GM21786 (cell line): Measurements from ENCODE around the gene CNP.
A peak's percentile ranks its signal among the peaks of the same experiment; 100 is the strongest.

ENCODE experiments used
- ATAC-seq: cut with Tn5 transposase; IDR thresholded peaks from one replicate; pipeline ENCODE4 v1.9.1; 2021; ENCODE audit not compliant: unreplicated experiment

Gene CNP

GRCh38 chr17:41971721-41972523 lies 5.3 kb downstream of the CNP start:
- ATAC-seq: no peak

GRCh38 chr17:41972571-41973407 lies 6.2 kb downstream of the CNP start:
- ATAC-seq: peak; percentile 78

DNA sequence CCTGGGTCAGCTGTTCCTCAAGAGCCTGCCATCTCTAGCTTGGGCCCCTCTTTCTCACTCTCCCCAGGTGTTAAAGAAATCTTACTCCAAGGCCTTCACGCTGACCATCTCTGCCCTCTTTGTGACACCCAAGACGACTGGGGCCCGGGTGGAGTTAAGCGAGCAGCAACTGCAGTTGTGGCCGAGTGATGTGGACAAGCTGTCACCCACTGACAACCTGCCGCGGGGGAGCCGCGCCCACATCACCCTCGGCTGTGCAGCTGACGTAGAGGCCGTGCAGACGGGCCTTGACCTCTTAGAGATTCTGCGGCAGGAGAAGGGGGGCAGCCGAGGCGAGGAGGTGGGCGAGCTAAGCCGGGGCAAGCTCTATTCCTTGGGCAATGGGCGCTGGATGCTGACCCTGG lies 6.8 kb downstream of the CNP start:
- ATAC-seq: no peak

DNA sequence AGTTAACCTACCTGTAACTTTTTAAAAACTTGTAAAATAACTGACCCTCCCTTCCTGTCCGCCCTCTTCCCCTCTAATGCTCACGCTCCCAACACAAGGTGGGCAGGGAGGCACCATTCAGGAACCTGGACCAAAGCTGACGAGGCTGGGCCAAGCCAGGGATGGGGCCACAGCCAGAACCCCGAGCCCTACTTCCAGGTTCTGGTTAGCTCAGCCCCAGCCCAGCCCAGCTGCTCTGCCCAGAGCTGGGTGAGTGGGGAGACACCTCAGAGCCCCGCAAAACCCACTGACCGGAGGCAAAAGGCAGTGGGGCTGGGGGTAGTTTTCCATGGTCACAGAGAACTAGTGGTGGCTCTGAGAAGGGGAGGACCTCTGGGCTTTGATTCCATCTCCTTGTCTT lies 7.4 kb downstream of the CNP start:
- no peak for ATAC-seq

- ATAC-seq: no peak
Measured at GRCh38 chr17:41974658-41975057, 8.1 kb downstream of the CNP start.

DNA sequence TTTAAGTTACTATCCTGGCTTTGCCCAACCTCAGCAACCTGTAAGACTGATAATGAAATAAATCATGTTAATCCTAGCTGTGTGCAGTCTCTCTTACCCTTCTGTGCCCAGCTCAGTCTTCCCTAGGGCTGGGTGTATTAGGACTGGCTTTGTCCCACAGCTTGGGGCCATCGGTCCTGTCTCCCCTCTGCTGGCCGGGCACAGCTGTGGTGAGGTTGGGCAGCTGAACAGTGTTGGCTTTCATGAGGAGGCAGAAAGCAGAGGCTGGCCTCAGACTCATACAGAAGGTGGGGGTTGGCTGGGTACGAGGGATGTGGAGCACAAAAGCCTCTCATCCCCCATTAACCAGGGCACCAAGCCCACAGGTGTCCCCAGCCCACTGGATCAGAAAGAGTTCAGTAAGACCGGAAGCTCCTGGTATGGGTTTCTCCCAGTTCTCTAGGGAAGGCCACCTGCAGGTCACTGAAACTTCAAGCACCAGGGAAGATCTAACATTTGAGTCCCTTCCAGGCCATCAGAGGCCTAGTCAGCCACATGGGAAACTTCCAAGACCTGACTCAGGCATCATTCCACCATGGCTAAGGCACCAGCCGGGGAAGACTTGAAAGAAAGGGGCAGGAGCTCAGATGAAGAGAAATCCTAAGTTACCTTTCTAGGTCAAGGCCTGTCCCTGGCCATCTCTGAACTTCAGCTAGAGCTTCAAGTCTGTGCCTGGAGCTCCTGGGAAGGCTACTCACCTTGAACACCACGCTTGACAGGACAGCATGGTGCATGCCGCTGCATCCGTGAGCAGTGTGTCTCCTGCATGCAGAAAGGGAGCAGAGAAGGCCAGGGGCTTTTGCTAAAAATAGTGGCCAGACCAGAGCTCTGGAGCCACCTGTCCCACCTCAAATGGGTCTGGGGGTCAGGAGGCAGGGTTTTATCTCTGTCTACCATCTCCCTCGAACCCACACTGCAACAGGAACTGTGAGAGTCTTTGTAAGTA lies 8.8 kb downstream of the CNP start:
- ATAC-seq: no peak

DNA sequence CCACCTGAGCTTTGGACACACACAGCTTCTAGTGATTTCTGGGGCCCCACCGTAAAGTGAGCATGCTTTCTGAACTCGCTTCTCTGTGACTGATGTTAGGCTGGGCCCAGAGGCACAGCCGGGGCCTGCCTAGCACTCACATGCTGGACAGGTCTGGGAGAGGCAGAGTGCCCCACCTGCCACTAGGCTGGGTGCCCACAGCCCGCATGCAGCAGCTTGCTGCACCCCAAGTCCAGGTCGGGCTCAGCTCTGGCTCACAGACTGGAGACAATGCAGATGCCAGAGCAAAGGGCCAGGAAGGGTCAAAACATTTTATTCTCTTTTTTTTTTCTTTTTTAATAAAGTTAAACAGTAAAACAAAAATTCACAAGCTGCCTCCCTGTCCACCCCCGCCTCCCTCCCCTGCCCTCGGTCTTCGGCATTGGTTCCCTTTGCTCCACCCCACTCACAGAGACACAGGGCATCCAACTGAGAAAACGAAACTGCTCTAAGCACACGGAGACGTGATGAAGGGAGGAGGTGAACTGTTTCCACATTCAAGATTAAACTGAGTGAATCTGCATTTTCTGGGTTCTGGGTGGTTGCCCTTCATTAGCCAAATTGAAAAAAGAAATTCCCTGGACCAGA lies 9.7 kb downstream of the CNP start:
- no peak for ATAC-seq

DNA sequence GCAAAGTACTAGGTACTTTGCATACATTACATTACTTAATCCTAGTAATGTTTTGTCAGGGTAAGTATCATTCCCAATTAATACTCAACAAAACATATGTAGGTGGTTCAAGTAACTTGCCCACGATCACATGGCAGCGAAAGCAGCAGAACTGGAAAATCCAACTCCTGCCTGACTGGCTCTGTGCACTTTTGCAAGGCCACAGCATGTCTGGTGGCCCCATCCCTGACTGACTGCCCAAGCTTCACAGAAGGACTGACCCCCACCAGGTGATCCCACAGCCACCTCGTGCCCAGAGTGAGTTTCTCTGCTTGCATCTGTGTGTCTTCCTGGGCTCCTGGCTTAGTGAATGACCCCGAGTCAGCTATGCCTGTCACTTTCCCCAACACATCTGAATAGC lies 11.4 kb downstream of the CNP start:
- no peak for ATAC-seq

DNA sequence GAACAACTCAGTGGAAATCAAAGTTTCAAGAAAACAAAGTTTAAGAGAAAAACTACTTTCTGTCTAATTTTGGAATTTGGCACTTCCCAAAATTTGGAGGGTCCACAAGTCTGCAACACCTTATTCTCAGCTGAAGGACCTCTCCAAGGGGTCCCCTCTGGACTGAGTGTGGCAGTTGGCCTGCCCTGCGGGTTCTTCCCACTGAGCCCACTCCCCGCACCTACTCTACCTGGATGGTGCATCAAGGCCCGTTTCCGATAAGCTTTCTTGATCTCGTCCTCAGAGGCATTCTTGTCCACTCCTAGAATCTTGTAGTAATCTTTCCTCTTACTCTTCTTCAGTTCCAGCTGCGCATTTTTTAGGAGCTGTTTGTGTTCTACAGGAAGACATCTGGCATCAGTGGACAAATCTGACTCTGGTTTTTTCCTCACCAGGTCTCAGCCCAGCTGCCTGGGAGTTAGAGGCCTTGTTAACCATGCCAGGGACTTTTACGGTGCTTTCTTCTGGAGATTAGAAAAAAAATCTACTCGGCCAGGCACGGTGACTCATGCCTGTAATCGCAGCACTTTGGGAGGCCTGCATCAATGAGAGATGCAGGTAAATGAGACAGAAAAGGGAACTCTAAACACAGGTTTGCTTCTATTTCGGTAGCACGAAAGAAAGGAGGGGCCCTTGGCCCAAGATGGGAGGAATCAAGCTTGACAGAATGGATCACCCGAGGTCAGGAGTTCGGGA lies 15.6 kb downstream of the CNP start:
- no peak for ATAC-seq

DNA sequence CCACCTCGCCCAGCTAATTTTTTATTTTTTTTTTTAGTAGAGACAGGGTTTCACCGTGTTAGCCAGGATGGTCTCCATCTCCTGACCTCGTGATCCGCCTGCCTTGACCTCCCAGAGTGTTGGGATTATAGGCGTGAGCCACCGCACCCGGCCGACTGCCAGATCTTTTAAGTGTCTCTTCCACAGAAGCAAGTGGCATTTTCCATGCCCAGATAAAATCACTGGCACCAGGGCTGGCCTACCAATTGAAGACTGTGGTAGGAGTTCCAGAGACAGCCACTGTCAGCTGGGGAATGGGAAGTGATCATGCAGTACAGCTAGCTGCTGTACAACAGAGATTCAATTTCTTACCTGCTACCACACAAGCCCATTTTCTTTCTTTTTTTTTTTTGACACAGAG lies 17.9 kb downstream of the CNP start:
- ATAC-seq: no peak

- no peak for ATAC-seq
Measured at GRCh38 chr17:41985919-41986318, 19.3 kb downstream of the CNP start.

GRCh38 chr17:41986634-41987033 lies 20.0 kb downstream of the CNP start:
- ATAC-seq: no peak

- no peak for ATAC-seq
Measured at GRCh38 chr17:41987642-41988041, 21.0 kb downstream of the CNP start.

GRCh38 chr17:41988418-41988817 lies 21.8 kb downstream of the CNP start:
- ATAC-seq: no peak

GRCh38 chr17:41989702-41990419 lies 23.3 kb downstream of the CNP start:
- no peak for ATAC-seq

DNA sequence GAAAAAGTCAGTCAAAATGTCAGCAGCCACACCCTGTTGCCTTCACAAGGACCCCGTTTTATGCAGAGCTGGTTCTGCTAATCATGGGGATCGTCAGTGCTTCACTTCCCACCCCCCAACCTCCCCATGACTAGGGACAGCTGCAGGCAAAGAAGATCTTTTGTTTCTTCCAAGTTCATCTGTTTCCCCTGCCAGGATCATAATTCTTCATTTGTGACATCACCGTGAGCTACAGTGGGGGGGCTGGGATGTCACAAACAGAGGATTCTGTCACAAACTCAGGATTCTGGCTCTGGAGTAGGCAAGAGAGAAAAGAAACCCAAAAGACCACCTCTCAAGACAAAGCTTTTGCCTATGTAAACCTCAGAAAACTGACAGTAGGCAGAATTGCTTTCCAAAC lies 26.0 kb downstream of the CNP start:
- no peak for ATAC-seq

DNA sequence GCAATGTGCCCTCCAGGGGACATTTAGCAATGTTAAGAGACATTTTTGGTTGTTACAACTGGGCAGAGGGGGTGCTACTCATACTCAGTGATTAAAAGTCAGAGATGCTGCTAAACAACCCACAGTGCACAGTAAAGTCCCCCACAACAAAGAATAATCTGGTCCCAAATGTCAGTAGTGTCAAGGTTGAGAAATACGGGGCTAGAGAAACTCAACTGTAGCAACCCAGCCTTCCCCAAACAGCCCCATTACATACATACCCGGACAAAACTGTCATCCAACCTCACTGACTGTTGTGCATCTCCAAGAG lies 30.2 kb downstream of the CNP start:
- ATAC-seq: no peak

DNA sequence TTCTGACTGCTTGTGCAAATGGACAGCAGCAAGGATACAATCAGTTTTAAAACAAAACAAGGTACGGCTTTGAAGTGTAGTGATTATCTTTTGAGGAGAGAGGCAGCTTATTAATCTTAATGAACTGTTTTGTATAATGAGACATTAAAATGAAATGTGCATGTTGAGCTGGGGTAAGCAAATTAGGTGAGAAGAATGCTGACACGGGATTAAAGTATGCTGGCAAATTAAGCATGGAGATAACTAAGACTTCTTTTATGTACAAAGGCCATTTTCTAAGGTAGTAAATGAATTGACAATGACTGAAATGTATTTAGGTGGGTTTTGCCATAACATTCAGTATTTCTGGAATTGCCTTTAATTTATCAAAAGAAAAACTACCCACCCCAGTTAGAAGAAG lies 31.9 kb downstream of the CNP start:
- no peak for ATAC-seq

DNA sequence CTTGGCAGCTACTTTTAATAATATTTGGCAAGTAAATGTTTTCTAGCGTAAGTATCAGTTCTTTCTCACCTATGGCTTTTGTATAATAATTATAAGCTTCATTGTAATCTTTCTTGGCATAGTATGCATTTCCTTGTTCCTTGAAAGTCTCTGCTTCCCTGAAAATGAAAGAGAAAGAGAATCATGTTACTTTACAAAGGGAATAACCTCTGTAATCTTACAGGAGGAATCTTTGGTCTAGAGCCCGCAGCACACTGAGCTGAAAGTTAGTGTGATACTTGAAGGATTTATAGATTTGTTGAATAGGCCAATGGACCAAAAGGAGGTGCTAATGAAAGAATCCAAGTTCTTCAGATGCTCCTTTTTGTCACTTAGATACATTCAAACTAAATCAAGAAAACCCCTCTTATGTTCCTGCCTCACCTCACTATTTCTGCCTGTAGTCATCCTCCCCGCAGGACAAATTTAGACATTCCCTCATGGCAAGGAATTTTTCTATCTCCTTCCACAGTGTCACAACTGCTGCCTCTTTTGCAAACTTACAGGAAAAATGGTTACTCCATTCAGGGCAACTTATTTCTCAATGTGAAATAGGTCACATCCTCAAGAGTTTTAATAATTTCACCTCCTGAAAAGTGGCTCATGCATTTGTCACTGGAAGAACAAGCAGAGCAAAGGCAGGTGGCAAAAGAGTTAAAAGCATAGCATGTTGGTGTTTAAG lies 34.0 kb downstream of the CNP start:
- no peak for ATAC-seq
